Neural cell (in vitro differentiated cells): ENCODE measurements around the gene DYNC2LI1.

Source experiments
- EP300 ChIP-seq: fragments of 450-650 bp; conservative IDR thresholded peaks from 2 replicates; pipeline ENCODE4 v1.6.1; 2014; ENCODE audit warnings: antibody characterized with exemption, mild to moderate bottlenecking, moderate library complexity; ENCODE audit not compliant: poor library complexity, severe bottlenecking
- TAF1 ChIP-seq: IDR thresholded peaks from 2 replicates; pipeline ENCODE4 v1.6.1; 2012; ENCODE audit warnings: low read depth
- TF ChIP-seq, protein P1 (sequence below): fragments of 450-650 bp; IDR thresholded peaks from 2 replicates; pipeline ENCODE4 v1.5.1; 2014; ENCODE audit warnings: antibody characterized with exemption, mild to moderate bottlenecking, moderate library complexity; ENCODE audit not compliant: poor library complexity, severe bottlenecking

DNA sequence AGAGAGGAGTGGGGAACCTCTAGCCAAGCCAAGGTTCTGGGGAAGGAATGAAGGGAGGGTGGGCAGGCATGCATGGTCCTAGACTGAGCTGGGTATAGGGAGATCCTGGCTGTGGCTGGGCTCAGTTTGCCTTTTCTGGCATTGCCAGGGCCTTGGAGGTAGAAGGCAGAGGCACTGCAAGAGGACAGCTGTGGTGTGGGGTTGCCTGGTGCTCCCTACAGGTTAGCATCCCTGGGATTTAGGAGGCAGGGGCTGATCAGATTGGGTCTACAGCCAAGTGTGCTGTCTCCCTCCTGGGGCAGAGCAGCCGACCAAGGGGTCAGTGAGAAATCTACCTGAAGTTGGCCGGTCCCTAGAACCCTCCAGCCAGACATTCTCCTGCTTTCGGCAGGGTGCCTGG, 80.8 kb downstream of the DYNC2LI1 start:
- TF ChIP-seq EP300 (no peak), TAF1 (no peak)
- TF ChIP-seq, protein P1, sequence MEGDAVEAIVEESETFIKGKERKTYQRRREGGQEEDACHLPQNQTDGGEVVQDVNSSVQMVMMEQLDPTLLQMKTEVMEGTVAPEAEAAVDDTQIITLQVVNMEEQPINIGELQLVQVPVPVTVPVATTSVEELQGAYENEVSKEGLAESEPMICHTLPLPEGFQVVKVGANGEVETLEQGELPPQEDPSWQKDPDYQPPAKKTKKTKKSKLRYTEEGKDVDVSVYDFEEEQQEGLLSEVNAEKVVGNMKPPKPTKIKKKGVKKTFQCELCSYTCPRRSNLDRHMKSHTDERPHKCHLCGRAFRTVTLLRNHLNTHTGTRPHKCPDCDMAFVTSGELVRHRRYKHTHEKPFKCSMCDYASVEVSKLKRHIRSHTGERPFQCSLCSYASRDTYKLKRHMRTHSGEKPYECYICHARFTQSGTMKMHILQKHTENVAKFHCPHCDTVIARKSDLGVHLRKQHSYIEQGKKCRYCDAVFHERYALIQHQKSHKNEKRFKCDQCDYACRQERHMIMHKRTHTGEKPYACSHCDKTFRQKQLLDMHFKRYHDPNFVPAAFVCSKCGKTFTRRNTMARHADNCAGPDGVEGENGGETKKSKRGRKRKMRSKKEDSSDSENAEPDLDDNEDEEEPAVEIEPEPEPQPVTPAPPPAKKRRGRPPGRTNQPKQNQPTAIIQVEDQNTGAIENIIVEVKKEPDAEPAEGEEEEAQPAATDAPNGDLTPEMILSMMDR = no peak
